GM21528 (cell line): ENCODE data around the gene ZNF768.

Source experiments
- ATAC-seq: cut with Tn5 transposase; IDR thresholded peaks from one replicate; pipeline ENCODE4 v1.9.1; 2021; ENCODE audit warnings: mild to moderate bottlenecking, moderate library complexity; ENCODE audit not compliant: unreplicated experiment, low FRiP score

The ZNF768 gene

DNA sequence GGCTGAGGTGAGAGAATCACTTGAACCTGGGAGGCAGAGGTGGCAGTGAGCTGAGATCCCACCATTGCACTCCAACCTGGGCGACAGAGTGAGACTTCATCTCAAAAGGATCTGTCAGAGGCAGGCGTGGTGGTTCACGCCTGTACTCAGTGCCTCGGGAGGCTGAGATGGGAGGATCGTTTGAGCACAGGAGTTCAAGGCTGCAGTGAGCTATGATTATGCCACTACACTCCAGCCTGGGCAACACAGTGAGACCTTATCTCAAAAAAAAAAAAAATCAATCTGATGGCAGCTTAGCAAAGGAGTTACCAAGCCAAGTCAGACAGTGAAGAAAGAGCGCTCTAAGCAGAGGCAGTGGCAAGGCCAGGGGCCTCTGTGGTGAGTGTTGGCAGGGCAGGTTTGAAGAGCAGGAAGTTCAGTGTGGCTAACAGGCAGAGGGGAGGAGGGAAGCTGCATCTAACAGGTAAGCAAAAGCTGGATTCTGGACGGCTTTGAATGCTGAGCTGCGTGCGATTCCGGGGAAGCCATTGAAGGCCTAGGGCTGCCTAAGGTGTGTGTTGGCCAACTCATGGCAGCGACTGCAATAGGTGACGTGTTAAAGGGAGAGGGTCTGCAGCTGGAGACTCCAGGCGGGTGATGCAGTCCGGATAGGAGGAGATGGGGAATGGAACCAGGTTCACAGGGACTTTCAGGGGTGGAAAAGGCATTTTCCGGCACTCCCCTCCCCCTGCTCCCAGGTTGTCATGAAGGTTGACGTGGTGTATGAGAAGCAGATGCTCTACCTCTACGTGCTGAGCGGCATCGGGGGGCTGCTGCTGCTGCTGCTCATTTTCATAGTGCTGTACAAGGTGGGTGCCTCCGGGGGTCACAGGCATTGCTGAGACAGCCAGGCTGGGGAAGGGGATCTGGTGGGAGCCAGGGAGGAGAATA lies 7.0 kb downstream of the ZNF768 start:
- no peak for ATAC-seq

DNA sequence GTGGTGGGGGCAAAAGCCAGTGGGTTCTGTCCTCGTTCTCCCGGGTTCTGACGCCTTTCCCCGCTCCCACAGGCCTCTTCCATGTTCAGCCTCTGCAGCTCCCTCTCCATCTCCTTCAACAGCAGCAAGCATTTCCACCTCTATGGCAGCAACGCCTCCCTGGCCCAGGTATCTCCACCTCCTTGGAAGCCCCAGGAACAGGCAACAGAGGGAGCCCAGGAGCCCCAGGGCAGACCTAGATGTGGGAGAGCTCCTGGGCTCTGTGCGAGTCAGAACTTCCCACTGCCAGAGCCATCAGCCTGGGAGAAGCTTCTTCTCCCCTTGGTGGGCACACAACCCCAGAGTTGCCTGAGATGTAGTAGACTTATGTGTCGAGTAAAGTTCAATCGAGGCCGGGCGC lies 7.8 kb downstream of the ZNF768 start:
- ATAC-seq: no peak

DNA sequence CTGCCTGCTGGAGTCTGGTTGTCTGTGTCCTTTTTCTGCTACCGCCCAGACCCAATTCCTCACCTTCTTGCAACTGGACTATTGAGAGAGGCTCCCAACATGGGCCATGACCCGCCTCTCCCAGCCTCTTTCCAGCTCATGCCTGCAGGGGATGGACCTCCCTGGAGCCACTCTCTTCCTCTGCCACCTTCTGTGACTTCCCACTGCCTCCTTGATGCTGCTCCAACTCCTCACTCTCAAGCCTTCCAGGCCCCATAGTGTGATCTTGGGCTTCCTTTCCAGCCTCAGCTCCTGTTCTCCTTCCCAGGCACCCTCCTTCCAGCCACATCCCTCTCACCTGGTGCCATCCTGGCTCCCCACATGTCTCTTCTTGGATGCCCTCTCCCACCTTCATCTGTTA lies 11.1 kb downstream of the ZNF768 start:
- ATAC-seq: no peak

DNA sequence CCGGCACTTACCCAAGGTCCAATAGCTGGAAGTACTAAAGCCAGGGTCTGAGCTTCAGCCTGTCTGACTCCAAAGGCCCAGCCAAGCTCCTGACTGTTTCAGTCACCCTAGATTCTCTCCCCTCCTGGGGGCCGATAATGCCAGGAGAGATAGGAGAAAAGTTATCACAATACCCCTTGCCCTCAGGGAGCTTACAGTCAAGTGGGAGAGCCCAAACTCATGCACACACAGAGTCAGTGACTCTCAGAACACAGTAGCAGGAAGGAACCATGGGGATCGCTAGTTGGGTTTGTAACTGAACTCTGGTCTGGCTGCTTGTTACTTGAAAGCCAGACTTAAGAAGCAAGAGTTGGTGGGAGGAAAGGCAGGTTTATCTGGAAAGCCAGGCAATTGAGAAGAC lies 14.9 kb downstream of the ZNF768 start:
- ATAC-seq: no peak

DNA sequence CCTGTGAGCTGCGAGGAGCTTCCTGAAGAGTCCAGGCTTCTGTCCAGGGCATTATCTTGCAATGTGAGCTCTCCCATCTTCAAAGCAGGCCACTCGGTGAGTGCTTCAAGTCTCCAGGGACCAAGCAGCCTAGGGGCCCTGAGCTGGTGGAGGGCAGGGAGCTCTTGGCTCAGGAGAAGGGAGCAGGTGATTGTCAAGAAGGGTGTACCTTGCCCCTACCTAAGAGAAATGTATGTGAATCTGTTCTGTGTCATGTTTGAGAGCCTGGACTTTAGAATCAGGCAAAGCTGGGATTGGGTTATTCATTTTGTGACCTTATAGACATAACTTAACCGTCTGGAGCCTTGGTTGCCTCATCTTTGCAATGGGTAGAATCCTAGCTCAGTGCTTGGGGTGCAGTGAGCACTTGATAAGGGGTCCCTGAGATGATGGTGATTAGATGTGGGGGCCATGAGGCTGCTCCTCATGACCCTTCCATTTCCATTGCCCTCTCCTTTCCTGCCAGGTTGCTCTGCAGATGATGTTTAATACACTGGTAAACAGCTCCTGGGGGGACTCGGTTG lies 15.9 kb downstream of the ZNF768 start:
- ATAC-seq: no peak

DNA sequence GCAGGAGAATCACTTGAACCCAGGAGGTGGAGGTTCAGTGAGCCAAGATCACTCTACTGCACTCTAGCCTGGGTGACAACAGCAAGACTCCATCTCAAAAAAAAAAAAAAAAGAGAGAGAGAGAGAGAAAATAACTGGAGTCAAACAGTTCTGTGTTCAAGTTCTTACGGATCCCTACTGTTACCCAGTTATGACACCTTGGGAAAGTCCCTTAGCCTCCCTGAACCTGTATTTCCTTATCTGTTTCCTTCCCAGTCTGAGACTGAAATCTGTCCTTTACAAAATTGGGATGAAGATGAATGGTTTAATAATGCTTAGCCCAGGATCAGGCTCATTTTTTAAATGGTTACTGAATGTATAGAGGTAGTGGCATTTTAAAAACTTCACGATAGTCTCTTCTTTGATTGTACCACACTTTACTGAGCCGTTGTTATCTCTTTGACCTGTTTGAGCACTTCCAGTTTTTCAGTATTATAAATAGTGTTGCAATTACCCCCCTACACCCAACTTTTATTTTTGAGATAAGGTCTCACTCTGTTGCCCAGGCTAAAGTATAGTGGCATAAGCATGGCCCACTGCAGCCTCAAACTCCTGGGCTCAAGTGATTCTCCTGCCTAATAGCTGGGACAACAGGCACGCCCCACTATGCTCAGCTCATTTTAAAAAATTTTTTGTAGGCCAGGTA lies 17.1 kb downstream of the ZNF768 start:
- no peak for ATAC-seq

DNA sequence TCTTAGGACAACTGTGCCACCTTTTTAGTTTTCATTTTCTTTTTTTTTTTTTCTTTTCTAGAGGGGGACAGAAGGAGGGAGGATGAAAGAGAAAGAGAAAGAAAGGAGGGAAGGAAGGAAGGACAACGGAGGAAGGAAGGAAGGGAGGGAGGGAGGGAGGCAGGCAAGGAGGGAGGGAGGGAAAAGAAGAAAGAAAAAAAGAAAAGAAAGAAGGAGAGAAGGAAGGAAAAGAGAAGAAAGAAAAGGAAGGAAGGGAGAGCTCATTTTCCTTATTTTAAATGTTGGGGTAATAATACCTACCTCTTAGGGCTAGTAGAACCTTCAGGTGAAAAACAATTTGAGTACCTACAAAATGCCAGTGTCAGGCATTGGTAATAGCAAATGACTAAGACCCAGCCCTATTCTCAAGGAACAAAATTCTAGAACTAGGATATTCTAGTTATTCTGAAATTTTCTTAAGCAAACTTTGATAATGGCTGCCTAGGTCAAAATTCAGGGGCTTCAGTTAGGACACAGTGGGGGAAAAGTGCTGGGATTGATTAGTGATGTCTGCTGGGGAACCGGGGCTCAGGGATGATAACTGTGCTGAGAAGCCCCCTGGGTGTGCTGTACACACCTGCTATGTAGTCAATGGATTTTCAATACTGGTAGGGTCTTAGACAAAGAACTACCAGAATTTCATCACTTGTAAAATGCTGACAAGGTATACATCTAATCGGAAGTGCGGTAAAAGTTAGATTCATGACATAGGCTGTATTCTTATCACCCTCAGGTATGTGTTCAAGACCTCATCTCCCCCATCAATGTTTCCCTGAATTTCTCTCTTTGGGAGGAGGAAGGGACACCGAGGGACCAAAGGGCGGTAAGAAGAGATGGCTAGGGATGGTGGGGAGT lies 22.7 kb downstream of the ZNF768 start:
- no peak for ATAC-seq

DNA sequence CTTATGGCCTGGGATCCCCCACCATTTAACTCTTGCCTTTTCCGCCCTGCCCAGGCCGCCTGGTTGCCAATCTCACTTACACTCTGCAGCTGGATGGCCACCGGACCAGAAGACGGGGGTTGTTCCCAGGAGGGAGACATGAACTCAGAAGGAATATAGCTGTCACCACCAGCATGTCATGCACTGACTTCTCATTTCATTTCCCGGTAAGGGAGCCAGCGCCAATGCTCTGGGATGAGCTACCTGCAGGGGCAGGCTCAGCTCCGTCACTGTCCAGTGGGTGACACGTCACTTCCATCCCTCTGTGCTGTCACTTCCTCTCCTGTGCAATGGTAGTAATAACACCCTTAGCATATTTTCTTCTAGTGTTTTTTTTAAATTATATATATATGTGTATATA lies 27.1 kb downstream of the ZNF768 start:
- no peak for ATAC-seq

DNA sequence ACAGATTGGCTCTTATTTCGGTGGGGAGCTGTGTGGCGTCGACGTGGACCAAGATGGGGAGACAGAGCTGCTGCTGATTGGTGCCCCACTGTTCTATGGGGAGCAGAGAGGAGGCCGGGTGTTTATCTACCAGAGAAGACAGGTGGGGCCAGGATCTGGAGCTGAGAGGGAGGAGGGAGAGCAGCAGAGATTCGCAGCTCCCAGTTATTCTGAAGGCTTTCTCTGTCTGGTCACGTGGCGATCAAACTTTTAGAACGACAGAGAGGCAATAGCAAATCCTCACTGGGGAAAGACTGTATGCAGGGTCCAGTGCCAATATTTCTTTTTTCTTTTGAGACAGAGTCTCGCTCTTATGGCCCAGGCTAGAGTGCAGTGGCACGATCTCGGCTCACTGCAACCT lies 31.7 kb downstream of the ZNF768 start:
- no peak for ATAC-seq

DNA sequence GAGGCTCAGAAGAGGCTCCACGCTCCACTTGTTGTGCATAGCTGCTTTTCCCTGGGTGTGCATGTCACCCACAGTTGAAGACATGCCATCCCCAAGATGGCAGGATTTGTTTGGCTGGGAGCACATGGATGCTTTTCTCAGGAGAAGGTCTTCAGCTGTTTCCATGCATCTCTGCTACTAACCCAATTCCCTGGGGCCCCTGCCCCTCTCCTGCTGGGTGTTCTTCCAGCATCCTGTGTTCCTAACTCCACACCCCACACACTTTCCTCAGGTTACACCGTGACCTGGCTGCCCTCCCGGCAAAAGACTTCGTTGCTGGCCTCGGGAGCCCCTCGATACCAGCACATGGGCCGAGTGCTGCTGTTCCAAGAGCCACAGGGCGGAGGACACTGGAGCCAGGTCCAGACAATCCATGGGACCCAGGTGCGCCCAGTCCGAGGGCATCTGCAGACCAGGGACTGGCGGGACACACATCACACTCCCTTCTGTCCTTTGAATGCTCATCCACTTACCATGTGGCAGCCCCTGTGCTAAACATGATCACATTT lies 32.4 kb downstream of the ZNF768 start:
- ATAC-seq: no peak

DNA sequence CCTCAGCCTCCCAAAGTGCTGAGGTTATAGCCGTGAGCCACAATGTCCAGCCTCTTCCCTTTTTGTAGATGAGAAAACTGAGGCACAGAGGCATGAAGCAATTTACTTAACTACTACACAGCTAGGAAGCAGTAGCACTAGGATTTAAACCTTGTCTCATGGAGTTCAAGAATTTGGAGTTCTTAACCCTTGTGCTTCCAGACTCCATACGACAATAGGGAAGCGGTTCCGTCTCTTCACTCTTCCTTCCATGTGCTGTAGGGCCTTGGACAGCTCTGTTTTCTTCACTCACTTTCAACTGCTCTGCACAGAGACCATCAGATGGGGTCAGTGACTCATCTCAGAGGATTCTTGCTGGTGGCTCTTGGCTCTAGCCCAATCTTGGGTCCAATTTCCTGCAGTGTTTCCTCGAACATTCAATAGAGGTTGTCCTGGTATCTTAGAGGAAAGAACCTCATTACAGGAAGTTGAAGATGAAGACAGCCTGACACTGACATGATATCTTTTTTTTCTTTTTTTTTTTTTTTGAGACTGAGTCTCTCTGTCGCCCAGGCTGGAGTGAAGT lies 34.5 kb downstream of the ZNF768 start:
- ATAC-seq: no peak

DNA sequence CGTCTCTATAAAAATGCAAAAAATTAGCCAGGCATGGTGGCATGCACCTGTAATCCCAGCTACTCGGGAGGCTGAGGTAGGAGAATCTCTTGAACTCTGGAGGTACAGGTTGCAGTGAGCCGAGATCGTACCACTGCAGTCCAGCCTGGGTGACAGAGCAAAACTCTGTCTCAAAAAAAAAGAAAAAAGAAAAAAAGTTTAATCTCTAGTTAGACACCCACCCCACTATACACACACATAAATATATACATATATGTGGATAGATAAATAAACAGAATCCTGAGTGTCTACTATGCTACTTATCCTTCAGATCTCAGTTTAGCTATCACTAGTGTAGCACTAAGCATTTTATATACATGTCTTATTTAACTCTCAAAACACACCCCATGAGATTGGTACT lies 35.1 kb downstream of the ZNF768 start:
- ATAC-seq: no peak

DNA sequence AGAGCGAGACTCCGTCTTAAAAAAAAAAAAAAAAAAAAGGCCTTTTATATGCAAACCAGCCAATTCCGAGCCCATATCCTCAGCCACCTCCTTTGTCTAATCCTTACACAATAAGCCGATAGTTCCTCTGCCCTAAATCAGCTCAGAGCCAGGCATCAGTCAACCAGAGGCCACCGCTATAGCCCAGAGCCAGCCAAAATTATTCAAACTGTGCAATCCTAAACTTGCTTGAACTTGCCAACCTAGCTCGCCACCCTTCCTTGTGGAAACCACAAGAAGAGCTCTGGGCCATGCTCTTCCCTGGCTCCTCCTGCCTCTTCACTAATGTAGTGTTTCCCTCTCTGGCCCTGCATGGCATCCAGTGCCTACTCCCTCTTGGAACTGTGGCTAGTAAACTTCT lies 36.2 kb downstream of the ZNF768 start:
- ATAC-seq: no peak

DNA sequence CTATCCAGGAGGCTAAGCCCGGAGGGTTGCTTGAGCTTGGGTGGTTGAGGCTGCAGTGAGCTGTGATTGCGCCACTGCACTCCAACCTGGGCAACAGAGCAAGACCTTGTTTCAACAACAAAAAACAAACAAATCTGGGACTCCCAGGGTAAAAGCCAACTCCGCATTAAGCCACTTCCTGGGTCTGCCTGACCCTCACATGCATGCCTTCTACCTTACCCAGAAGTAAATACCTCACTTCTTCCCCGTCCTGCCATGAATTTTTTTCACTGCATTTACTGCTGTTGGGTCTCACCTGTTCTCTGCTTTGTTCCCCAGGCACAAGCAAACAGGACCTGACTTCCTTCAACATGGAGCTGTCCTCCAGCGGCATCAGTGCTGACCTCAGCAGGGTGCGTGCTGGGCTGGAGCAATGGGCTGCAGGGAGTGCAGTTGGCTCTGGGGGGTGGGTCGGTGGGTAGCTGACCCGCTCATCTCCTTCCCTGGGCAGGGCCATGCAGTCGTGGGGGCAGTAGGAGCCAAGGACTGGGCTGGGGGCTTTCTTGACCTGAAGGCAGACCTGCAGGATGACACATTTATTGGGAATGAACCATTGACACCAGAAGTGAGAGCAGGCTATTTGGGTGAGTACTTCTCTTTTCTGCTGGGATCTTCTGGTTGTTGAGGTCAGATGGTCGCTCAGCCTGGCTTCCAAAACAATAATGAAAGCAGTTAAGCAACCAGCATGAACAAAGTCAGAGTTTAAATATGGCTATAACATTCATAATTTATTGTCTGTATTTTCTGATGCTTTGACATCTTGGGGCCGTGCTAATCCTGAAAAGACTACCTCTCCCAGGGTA lies 37.4 kb downstream of the ZNF768 start:
- no peak for ATAC-seq

DNA sequence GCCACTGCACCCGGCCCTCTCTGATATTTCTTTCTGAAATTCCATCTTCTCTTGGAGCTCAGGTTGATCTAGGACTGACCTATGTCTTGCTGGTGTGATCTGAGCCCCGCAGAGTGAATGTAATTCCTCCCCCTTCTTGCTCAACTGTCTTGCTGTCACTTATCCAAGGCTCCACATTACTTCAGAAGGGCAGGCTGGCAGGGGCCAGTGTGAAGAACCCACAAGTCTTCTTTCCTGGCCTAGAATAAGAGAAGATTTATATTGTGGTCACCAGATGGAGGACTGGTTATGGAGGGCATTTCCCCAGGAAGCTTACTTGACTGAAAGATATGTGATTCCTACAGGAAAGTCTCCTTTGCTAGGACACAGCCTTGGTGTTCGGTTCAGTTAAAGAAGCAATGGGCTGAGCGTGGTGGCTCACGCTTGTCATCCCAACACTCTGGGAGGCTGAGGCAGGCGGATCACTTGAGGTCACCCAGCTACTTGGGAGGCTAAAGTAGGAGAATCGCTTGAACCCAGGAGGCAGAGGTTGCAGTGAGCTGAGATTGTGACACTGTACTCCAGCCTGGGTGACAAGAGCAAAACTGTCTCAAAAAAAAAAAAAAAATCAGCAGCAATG lies 40.4 kb downstream of the ZNF768 start:
- ATAC-seq: no peak

DNA sequence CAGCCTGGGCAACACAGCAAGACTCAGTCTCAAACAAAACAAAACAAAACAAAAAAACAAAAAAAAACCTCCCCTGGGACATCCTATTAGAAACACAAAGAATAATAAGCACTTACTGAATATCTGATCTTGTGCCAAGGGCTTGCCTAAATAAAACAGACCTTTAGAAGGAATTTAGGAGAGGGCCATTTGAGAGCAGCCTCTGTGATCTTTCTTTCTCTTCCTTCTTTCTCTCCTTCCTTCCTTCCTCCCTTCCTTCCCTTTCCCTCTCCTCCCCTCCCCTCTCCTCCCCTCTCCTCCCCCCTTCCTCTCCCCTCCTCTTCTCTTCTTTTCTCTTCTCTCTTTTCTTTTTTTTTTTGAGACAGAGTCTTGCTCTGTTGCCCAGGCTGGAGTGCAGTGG lies 41.5 kb downstream of the ZNF768 start:
- ATAC-seq: no peak

DNA sequence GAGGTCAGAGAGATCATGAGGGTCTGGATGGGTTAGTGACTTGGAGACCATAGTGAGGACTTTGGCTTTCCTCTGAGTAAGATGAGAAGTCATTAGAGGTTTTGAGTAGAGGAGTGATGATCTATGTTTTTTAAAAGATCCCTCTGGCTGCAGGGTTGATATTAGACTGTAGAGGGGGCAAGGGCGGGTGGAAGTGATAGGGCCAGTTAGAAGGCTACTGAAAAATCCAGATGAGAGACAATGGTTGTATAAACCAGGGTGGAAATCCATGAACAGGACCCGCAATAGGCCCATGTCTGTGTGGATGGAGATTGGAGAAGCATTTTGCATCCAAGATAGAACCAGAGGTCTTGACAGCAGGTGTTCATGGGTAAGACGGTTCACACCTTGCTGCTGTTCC lies 44.0 kb downstream of the ZNF768 start:
- ATAC-seq: no peak

DNA sequence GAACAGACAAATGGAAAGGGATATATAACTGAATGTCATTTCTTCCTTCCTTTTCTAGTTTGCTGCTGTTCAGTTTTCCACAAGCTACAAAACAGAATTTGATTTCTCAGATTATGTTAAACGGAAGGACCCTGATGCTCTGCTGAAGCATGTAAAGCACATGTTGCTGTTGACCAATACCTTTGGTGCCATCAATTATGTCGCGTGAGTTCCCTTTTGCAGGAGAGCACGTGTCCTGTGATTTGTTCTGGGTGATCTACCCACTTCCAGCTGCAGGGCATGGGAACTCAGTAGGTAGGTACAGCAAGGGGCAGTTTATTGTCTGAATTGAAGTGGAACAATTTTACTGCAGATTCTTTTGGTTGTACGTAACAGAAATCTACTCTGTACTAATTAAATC lies 45.0 kb downstream of the ZNF768 start:
- no peak for ATAC-seq
